ENCODE data around the gene MTAP.

- TF ChIP-seq CTCF (IDR thresholded peaks at IDR 0.05) = no peak
- no peak for TF ChIP-seq POLR2A (IDR thresholded peaks at IDR 0.05)
- TF ChIP-seq POLR2AphosphoS5 (IDR thresholded peaks at IDR 0.05) = no peak
Measured at GRCh38 chr9:21919377-21920362, 117.2 kb downstream of the MTAP start.
